HEK293 (cell line): Measurements from ENCODE around the gene PTDSS2.
"Not testable (repeated sequence)": the region's sequence is repeated elsewhere in the genome, so short reads cannot be mapped to it uniquely, and the experiment has no call there.

ENCODE experiments used
- CTCF ChIA-PET: fragments of 350-600 bp; formaldehyde crosslinking; extraction: SDS; loops from one replicate; lab custom pipeline; 2021; ENCODE audit warnings: antibody characterized with exemption; lab: Yijun Ruan, JAX
- POLR2A ChIA-PET: fragments of 300-600 bp; formaldehyde crosslinking; extraction: SDS; loops from one replicate; lab custom pipeline; 2020; ENCODE audit warnings: antibody characterized with exemption, inconsistent platforms; lab: Yijun Ruan, JAX
- H3K27ac ChIP-seq: fragments of 200-500 bp; sonication (Bioruptor generic); 2 replicates; pipeline ENCODE4 v1.5.1; 2014; ENCODE audit warnings: low read depth, low read length, control low read depth, inconsistent platforms; ENCODE audit errors: extremely low read depth
- H3K36me3 ChIP-seq, 2 experiments: fragments of 200-500 bp in 1 of 2; sonication (Bioruptor generic) in 1 of 2; 1 replicate in 1 of 2; 2 replicates in 1 of 2; pipeline ENCODE4 v1.5.1; 2014 to 2017; ENCODE audit warnings: inconsistent platforms in 2 of 2, low read length in 2 of 2; ENCODE audit not compliant: control insufficient read depth in 2 of 2, insufficient read depth in 1 of 2
- H3K4me1 ChIP-seq: fragments of 200-500 bp; sonication (Bioruptor generic); 2 replicates; pipeline ENCODE4 v1.5.1; 2014; ENCODE audit warnings: mild to moderate bottlenecking, low read length, inconsistent platforms; ENCODE audit not compliant: control insufficient read depth, insufficient read depth
- H3K4me3 ChIP-seq: 2 replicates; pipeline ENCODE4 v1.5.1; 2011; ENCODE audit warnings: low read depth, mild to moderate bottlenecking, control low read depth, low read length, moderate library complexity
- H3K9me3 ChIP-seq: fragments of 200-500 bp; sonication (Bioruptor generic); 2 replicates; pipeline ENCODE4 v1.5.1; 2014; ENCODE audit warnings: low read depth, low read length, inconsistent platforms; ENCODE audit not compliant: control insufficient read depth, insufficient read depth
- EGR2 ChIP-seq: fragments of 450-650 bp; formaldehyde crosslinking; IDR thresholded peaks from 2 replicates; pipeline ENCODE4 v1.5.1; 2016; ENCODE audit warnings: low read depth, missing biosample characterization, missing genetic modification characterization
- KLF1 ChIP-seq: fragments of 450-650 bp; formaldehyde crosslinking; IDR thresholded peaks from 2 replicates; pipeline ENCODE4 v1.5.1; 2016; ENCODE audit warnings: missing biosample characterization, missing genetic modification characterization
- KLF10 ChIP-seq: fragments of 450-650 bp; IDR thresholded peaks from 2 replicates; pipeline ENCODE4 v1.5.1; 2018; ENCODE audit warnings: missing biosample characterization, mild to moderate bottlenecking, missing genetic modification characterization
- OVOL3 ChIP-seq: fragments of 450-650 bp; formaldehyde crosslinking; IDR thresholded peaks from 2 replicates; pipeline ENCODE4 v1.5.1; 2016; ENCODE audit warnings: missing biosample characterization, missing genetic modification characterization
- SETDB1 ChIP-seq: IDR thresholded peaks from one replicate; pipeline ENCODE4 v1.6.1; 2017; ENCODE audit warnings: mild to moderate bottlenecking, low read length, moderate library complexity, mixed read lengths; ENCODE audit not compliant: insufficient read length
- TCF7L2 ChIP-seq: IDR thresholded peaks from 2 replicates; pipeline ENCODE4 v1.6.1; 2011; ENCODE audit warnings: low read depth, mild to moderate bottlenecking, inconsistent platforms, low read length, moderate library complexity, borderline replicate concordance
- ZBTB20 ChIP-seq: fragments of 450-650 bp; formaldehyde crosslinking; IDR thresholded peaks from 2 replicates; pipeline ENCODE4 v1.5.1; 2016; ENCODE audit warnings: missing biosample characterization, missing genetic modification characterization
- ZBTB8A ChIP-seq: fragments of 450-650 bp; formaldehyde crosslinking; IDR thresholded peaks from 2 replicates; pipeline ENCODE4 v1.5.1; 2016; ENCODE audit warnings: missing biosample characterization, missing genetic modification characterization
- ZIC2 ChIP-seq: fragments of 450-650 bp; formaldehyde crosslinking; IDR thresholded peaks from 2 replicates; pipeline ENCODE4 v1.5.1; 2016; ENCODE audit warnings: missing biosample characterization, missing genetic modification characterization
- ZNF221 ChIP-seq: fragments of 450-650 bp; formaldehyde crosslinking; IDR thresholded peaks from 2 replicates; pipeline ENCODE4 v1.5.1; 2017; ENCODE audit warnings: missing biosample characterization, missing genetic modification characterization, borderline replicate concordance
- ZNF350 ChIP-seq: fragments of 450-650 bp; formaldehyde crosslinking; IDR thresholded peaks from 2 replicates; pipeline ENCODE4 v1.5.0; 2017; ENCODE audit warnings: missing biosample characterization, mild to moderate bottlenecking, missing genetic modification characterization
- ZNF48 ChIP-seq: fragments of 450-650 bp; formaldehyde crosslinking; IDR thresholded peaks from 2 replicates; pipeline ENCODE4 v1.5.1; 2016; ENCODE audit warnings: missing biosample characterization, missing genetic modification characterization
- ZNF571 ChIP-seq: fragments of 450-650 bp; formaldehyde crosslinking; IDR thresholded peaks from 2 replicates; pipeline ENCODE4 v1.5.0; 2017; ENCODE audit warnings: missing biosample characterization, missing genetic modification characterization
- ZNF600 ChIP-seq: fragments of 450-650 bp; formaldehyde crosslinking; IDR thresholded peaks from 2 replicates; pipeline ENCODE4 v1.5.1; 2016; ENCODE audit warnings: missing biosample characterization, missing genetic modification characterization
- ZNF626 ChIP-seq: fragments of 450-650 bp; sonication (Bioruptor Pico); formaldehyde crosslinking; IDR thresholded peaks from 2 replicates; pipeline ENCODE4 v1.5.1; 2018; ENCODE audit warnings: missing biosample characterization, missing genetic modification characterization, inconsistent platforms
- ZNF654 ChIP-seq: fragments of 450-650 bp; formaldehyde crosslinking; IDR thresholded peaks from 2 replicates; pipeline ENCODE4 v1.5.1; 2016; ENCODE audit warnings: low read depth, missing biosample characterization, missing genetic modification characterization
- ZNF777 ChIP-seq: fragments of 450-650 bp; formaldehyde crosslinking; IDR thresholded peaks from 2 replicates; pipeline ENCODE4 v1.5.1; 2017; ENCODE audit warnings: missing biosample characterization, missing genetic modification characterization, borderline replicate concordance
- TF ChIP-seq, protein P1 (sequence below): fragments of 450-650 bp; formaldehyde crosslinking; IDR thresholded peaks from 2 replicates; pipeline ENCODE4 v1.5.1; 2016; ENCODE audit warnings: missing biosample characterization, missing genetic modification characterization
- TF ChIP-seq, protein P2 (sequence below): fragments of 450-650 bp; formaldehyde crosslinking; IDR thresholded peaks from 2 replicates; pipeline ENCODE4 v1.5.1; 2017; ENCODE audit warnings: missing biosample characterization, mild to moderate bottlenecking, missing genetic modification characterization, moderate library complexity
- TF ChIP-seq, protein P3 (sequence below): fragments of 450-650 bp; formaldehyde crosslinking; IDR thresholded peaks from 2 replicates; pipeline ENCODE4 v1.5.1; 2017; ENCODE audit warnings: missing biosample characterization, missing genetic modification characterization
- TF ChIP-seq, protein P4 (sequence below): fragments of 450-650 bp; formaldehyde crosslinking; IDR thresholded peaks from 2 replicates; pipeline ENCODE4 v1.5.1; 2016; ENCODE audit warnings: missing biosample characterization, missing genetic modification characterization
- TF ChIP-seq, protein P5 (sequence below): fragments of 450-650 bp; formaldehyde crosslinking; IDR thresholded peaks from 2 replicates; pipeline ENCODE4 v1.5.1; 2017; ENCODE audit warnings: missing biosample characterization, missing genetic modification characterization
- TF ChIP-seq, protein P6 (sequence below): fragments of 450-650 bp; formaldehyde crosslinking; IDR thresholded peaks from 2 replicates; pipeline ENCODE4 v1.5.1; 2016; ENCODE audit warnings: missing biosample characterization, missing genetic modification characterization

PTDSS2 gene

DNA sequence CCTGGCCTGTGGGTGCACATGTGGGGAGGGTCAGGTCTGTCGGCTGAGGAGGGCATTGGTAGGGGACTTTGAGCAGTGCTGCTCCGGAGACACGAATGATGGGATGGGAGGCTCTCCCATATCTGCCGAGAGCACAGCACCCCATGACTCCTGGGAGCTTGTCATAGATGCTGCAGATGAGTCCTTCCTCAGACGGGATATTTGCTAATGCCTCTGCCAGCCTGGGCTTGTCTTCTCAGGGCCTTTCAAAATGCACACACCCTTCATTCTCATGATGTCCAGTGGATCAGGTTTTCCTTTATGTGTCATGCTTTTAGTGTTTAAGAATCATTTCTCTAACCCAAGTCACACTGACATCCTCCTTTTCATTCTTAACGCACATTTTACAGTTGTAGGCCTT, 65.1 kb downstream of the PTDSS2 start:
- no peak for TF ChIP-seq ZNF600 (tag by site-specific recombination)
- TF ChIP-seq ZNF221, result no peak
- TF ChIP-seq KLF10 (tag by site-specific recombination), result no peak
- TF ChIP-seq, protein P1, sequence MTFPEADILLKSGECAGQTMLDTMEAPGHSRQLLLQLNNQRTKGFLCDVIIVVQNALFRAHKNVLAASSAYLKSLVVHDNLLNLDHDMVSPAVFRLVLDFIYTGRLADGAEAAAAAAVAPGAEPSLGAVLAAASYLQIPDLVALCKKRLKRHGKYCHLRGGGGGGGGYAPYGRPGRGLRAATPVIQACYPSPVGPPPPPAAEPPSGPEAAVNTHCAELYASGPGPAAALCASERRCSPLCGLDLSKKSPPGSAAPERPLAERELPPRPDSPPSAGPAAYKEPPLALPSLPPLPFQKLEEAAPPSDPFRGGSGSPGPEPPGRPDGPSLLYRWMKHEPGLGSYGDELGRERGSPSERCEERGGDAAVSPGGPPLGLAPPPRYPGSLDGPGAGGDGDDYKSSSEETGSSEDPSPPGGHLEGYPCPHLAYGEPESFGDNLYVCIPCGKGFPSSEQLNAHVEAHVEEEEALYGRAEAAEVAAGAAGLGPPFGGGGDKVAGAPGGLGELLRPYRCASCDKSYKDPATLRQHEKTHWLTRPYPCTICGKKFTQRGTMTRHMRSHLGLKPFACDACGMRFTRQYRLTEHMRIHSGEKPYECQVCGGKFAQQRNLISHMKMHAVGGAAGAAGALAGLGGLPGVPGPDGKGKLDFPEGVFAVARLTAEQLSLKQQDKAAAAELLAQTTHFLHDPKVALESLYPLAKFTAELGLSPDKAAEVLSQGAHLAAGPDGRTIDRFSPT (tag by site-specific recombination), result no peak
- no peak for TF ChIP-seq ZNF48 (tag by site-specific recombination)
- TF ChIP-seq ZNF626, result no peak
- TF ChIP-seq ZIC2 (tag by site-specific recombination), result no peak
- TF ChIP-seq, protein P2, sequence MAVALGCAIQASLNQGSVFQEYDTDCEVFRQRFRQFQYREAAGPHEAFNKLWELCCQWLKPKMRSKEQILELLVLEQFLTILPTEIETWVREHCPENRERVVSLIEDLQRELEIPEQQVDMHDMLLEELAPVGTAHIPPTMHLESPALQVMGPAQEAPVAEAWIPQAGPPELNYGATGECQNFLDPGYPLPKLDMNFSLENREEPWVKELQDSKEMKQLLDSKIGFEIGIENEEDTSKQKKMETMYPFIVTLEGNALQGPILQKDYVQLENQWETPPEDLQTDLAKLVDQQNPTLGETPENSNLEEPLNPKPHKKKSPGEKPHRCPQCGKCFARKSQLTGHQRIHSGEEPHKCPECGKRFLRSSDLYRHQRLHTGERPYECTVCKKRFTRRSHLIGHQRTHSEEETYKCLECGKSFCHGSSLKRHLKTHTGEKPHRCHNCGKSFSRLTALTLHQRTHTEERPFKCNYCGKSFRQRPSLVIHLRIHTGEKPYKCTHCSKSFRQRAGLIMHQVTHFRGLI (tag by site-specific recombination), result no peak
- no peak for TF ChIP-seq ZNF654 (tag by site-specific recombination)
- TF ChIP-seq EGR2 (tag by site-specific recombination), result no peak
- TF ChIP-seq ZNF777, result no peak
- no peak for TF ChIP-seq KLF1 (tag by site-specific recombination)
- TF ChIP-seq, protein P3, sequence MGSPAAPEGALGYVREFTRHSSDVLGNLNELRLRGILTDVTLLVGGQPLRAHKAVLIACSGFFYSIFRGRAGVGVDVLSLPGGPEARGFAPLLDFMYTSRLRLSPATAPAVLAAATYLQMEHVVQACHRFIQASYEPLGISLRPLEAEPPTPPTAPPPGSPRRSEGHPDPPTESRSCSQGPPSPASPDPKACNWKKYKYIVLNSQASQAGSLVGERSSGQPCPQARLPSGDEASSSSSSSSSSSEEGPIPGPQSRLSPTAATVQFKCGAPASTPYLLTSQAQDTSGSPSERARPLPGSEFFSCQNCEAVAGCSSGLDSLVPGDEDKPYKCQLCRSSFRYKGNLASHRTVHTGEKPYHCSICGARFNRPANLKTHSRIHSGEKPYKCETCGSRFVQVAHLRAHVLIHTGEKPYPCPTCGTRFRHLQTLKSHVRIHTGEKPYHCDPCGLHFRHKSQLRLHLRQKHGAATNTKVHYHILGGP, result no peak
- TF ChIP-seq ZNF571 (tag by site-specific recombination), result no peak
- TF ChIP-seq, protein P4, sequence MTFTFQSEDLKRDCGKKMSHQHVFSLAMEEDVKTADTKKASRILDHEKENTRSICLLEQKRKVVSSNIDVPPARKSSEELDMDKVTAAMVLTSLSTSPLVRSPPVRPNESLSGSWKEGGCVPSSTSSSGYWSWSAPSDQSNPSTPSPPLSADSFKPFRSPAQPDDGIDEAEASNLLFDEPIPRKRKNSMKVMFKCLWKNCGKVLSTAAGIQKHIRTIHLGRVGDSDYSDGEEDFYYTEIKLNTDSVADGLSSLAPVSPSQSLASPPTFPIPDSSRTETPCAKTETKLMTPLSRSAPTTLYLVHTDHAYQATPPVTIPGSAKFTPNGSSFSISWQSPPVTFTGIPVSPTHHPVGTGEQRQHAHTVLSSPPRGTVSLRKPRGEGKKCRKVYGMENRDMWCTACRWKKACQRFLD (tag by site-specific recombination), result no peak
- TF ChIP-seq OVOL3 (tag by site-specific recombination), result no peak
- TF ChIP-seq, protein P5, sequence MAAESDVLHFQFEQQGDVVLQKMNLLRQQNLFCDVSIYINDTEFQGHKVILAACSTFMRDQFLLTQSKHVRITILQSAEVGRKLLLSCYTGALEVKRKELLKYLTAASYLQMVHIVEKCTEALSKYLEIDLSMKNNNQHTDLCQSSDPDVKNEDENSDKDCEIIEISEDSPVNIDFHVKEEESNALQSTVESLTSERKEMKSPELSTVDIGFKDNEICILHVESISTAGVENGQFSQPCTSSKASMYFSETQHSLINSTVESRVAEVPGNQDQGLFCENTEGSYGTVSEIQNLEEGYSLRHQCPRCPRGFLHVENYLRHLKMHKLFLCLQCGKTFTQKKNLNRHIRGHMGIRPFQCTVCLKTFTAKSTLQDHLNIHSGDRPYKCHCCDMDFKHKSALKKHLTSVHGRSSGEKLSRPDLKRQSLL, result no peak
- ChIA-PET POLR2A (no interaction called here), CTCF (no interaction called here)
- no peaks in the 10 kb centered on the region for H3K9me3 ChIP-seq
- peaks cover 0 to 8% of the 10 kb centered on the region in 2 experiments; a peak in 1 of 3 replicates for H3K36me3 ChIP-seq
- H3K4me1 ChIP-seq, result no peaks in the 10 kb centered on the region
- no peak overlapping the region for H3K27ac ChIP-seq
- no peak overlapping the region for H3K4me3 ChIP-seq

DNA sequence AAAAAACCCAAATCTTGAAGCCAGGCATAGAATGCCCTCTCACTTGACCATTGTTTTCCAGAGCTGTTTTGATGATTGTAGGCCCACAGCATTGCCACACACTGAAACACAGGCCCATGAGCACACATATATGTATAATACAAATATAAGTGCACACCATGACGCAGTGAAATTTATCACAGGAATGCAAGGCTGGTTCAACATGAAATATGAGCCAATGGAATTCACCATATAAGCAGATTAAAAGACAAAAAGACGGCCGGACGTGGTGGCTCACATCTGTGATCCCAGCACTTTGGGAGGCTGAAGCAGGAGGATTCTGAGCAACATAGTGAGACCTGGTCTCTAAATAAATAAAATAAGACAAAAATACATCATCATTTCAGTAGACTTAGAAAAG, 66.3 kb downstream of the PTDSS2 start:
- ChIA-PET POLR2A (no interaction called here), CTCF (interaction anchor here (0.9 kb wide), 1 partner anchor 19 kb away, joined by 4 read pairs; no protein-coding TSS in a partner anchor)

DNA sequence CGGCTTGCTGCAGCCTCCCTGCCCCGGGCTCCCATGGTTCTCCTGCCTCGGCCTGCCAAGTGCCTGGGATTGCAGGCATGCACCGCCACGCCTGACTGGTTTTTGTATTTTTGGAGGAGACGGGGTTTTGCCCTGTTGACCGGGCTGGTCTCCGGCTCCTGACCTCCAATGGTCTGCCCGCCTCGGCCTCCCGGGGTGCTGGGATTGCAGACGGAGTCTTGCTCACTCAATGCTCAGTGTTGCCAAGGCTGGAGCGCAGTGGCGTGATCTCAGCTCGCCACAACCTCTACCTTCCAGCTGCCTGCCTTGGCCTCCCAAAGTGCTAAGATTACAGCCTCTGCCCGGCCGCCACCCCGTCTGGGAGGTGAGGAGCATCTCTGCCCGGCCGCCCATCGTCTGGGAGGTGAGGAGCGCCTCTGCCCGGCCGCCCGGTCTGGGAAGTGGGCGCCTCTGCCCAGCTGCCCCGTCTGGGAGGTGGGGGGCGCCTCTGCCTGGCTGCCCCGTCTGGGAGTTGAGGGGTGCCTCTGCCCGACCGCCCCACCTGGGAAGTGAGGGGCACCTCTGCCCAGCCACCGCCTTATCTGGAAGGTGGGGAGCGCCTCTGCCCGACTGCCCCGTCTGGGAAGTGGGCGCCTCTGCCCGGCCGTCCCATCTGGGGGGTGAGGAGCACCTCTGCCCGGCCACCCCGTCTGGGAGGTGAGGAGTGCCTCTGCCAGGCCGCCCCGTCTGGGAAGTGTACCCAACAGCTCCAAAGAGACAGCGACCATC, 67.0 kb downstream of the PTDSS2 start:
- H3K4me1 ChIP-seq, H3K36me3 ChIP-seq, H3K9me3 ChIP-seq, H3K27ac ChIP-seq, H3K4me3 ChIP-seq, POLR2A ChIA-PET: not testable (repeated sequence)
- CTCF ChIA-PET, result interaction anchor here (0.9 kb wide), 2 partner anchors 10 to 19 kb away, joined by 4 read pairs; no protein-coding TSS in a partner anchor

More for the DNA sequence above, 66.3 kb downstream of the PTDSS2 start:
- TF ChIP-seq TCF7L2 (no peak), SETDB1 (peak; percentile 47), ZNF350 (no peak), ZBTB8A (tag by site-specific recombination) (no peak), ZBTB20 (tag by site-specific recombination) (no peak)
- TF ChIP-seq, protein P6, sequence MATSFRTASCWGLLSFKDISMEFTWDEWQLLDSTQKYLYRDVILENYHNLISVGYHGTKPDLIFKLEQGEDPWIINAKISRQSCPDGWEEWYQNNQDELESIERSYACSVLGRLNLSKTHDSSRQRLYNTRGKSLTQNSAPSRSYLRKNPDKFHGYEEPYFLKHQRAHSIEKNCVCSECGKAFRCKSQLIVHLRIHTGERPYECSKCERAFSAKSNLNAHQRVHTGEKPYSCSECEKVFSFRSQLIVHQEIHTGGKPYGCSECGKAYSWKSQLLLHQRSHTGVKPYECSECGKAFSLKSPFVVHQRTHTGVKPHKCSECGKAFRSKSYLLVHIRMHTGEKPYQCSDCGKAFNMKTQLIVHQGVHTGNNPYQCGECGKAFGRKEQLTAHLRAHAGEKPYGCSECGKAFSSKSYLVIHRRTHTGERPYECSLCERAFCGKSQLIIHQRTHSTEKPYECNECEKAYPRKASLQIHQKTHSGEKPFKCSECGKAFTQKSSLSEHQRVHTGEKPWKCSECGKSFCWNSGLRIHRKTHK (tag by site-specific recombination), result no peak
- Histone ChIP-seq H3K36me3 (peaks cover 0 to 7% of the 10 kb centered on the region in 2 experiments; a peak in 1 of 3 replicates), H3K4me3 (no peak overlapping the region), H3K4me1 (no peaks in the 10 kb centered on the region), H3K9me3 (no peaks in the 10 kb centered on the region), H3K27ac (no peak overlapping the region)
